NCI-H2081 (cell line): ENCODE measurements around the gene MEGF10.

Source experiments
- DNase-seq, 2 experiments: peaks; one replicate each; lab custom pipeline; 2025; lab: John Stamatoyannopoulos, UW

MEGF10 gene

DNA sequence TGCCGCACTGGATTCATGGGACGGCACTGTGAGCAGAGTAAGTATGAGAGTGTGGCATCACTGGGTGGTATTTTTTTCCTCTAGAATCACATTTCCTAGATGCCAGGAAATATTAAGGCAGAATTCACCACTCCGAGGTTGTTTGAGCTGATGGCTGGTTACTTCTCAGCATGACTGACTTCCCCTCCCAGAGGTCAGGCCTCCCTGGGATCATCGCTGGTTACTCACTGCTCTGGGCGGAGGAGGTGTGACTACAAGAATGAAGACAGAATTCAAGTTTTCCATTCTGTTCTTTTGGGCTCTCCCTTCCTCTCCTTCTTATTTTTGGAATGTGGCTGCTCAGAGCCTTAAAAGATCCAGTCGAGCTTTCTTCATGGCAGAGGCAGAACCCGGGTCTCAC, 150.2 kb downstream of the MEGF10 start:
- no peak for DNase-seq

DNA sequence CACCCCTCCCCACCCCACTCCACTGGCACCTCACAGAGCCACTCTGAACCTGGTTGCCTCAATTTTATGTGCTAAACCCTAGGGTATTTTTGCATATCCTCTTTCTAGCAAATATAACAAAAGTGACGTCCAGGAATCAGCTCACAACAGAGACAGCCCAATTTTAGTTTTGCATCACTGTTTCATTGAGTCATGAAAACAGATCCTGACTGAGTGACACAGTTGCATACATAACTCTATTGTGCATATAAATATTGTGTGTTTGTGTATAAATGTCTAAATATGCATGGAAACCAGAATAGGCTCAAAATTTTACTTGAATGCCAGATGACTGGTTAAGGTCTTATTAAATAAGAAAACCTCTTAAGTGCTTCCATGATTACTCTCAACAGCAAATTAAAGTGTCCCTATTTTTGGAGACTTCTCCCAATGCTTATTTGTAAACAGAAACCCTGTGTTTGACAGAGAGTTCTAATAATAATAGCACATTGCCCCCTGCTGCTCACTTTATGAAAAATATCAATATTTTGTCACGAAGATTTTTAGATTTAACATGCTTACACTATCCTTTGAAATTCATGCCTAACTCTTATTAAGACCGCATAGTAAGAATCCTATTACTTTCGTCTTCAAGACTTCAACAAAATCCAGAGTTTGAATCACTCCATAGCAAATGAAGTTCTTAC, 151.3 kb downstream of the MEGF10 start:
- DNase-seq = no peak

DNA sequence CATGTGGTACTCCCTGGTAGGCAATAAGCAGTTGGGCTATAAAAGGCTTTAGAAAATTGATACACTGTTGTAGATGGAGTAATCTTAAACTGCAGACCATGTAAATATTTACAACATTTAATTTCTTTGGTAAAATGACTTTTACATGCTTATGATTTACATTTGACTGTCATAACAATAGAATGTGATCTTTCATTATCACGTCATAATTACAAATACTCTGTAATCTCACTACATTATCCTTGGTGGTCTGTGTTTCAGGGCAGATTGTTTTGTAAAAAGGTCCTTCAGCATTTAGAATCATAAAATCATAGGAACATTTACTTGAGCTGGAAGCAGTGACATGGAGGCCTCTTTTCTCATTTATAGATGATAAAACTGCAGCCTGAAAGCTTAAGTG, 153.6 kb downstream of the MEGF10 start:
- DNase-seq = no peak

DNA sequence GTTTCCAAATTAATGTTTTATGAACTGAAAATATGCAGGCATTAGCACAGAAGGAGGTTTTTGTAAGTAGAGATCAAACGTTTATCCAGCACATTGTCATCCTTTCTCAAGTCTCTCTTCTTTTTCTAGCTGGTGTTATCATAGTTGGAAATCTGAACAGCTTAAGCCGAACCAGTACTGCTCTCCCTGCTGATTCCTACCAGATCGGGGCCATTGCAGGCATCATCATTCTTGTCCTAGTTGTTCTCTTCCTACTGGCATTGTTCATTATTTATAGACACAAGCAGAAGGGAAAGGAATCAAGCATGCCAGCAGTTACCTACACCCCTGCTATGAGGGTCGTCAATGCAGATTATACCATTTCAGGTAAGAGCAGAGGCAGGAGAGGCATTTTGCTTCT, 154.7 kb downstream of the MEGF10 start:
- DNase-seq = no peak

DNA sequence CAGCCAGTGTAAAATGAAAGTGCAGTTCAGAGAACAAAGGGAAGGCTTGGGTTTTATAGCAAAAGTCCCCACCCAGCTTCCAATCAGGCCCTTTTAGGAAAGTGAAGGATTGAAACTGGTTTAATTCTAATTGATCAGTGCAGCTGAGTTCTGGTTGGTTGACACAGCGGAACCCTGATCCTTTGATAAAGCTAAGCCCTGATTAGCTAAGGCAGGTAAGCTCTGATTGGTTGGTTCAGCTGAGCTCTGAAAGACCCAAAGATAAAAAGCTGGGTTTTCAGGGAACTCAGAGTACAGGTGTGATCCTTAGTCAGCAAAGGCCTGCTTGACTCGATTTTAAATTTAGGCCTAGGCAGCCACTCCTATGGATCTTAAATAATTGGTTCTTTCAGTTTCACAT, 156.0 kb downstream of the MEGF10 start:
- DNase-seq = no peak

DNA sequence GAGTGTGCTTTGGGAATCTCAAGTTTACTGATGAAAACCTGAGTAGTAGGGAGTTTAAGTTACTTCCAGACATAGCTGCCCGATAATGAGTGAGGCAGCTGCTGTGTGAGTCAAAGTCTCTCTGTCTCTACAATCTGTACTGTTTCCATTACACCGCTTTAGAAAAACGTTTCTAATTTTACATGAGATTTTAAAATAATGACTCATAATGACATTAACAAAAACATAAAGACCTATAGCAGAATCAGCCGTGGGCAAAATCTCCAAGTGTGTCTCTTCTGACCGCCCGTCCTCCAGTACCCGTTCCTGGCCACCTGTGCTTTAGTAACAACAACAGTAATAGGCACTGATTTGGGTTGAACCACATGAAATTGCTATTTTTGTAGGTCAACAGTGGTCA, 157.2 kb downstream of the MEGF10 start:
- no peak for DNase-seq

DNA sequence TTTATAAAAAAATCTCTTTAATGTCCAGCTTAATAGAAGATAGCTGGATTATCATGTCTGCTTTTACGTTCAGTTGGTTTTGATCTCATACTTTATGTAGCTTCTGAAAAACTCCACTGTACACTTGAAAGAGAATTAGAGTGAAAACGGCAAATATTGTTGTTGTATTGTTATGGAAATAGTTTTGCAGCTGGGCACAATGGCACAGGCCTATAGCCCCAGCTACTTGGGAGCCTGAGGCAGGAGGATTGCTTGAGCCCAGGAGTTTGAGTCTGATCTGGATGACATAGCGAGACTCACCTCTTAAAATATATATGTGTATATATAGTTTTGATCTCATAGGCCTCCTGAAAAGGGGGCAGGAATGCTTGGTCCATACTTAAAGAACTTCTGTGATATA, 159.4 kb downstream of the MEGF10 start:
- DNase-seq = no peak

DNA sequence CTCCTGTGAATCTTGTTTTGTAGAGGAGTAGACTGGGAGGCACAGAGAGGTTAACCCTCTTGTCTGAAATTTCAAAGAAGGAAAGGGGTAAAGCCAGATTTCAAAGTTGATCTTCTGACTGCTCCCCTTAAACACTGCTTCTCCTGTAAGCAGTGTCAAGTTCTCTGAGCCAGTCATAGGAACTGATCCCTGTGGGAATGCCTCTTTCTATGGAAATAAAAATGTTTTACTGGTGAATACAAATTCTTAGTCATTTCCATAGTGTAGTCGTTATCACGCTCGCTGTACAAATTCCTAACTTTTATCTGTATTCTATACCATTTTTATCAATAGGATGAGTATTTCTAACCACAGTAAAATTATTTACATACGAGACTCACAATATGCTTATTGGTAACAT, 160.5 kb downstream of the MEGF10 start:
- DNase-seq = no peak

DNA sequence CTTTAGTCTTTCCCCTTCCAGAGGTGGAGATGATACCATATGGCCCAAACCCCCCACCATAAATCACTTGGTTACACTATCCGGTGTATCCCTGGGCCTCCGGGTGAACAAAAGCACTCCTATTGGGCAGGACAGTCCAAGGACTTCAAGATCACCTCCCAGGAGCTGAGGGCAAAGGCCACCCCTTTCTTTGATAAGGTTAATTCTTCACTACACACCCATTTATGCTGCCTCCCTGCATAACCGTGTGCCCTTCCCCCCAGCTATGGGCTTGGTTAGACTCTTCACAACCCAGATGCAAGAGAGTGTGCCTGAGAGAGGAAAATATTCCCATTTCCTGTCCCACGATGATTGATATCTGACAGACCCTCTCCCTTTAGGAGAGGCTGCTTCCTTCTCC, 162.0 kb downstream of the MEGF10 start:
- DNase-seq = no peak

DNA sequence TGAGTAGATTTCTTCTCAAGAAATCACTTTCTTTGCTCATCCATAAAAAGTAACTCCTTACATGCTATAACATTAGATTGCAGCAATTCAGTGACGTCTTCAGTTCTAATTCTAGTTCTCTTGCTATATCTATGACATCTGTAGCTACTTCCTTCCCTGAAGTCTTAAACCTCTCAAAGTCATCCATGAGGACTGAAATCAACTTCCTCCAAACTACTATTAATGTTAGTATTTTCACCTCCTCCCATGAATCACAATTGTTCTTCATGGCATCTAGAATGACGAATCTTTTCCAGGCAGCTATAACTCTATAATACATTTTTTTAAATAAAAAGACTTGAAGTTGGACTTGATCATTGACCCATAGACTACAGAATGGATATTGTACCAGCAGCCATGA, 180.6 kb downstream of the MEGF10 start:
- no peak for DNase-seq

DNA sequence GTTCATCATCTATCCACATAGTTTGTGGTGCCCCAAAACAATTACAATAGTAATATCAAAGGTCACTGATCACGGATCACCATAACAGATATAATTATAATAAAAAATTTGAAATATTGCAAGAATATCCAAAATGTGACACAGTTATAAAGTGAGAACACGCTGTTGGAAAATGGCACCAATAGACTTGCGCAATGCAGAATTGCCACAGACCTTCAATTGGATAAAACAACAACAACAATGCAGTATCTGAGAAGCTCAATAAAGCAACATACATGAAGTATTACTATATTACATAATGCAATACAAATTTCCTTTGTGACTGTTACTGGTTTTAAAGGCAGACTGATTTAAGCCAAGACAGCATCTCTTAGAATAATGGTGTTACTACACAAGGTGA, 182.1 kb downstream of the MEGF10 start:
- no peak for DNase-seq

DNA sequence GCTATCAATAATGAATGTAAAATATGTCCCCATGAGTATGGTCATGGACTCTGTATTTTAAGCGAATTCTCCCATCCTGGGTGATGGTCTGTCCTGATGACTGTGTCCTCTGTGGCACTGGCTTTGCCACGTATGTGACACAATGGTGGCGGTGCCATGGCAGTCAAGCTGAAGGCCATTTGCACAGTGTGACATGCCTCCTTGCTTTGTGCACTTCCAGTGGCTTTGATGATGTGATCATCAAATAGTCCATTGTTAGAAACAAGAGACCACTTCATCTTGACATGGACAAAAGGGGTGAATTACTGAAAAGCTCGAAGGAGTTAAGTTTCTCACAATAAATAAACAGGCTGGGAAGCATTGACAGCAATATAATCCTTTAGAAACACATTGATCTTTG, 195.9 kb downstream of the MEGF10 start:
- no peak for DNase-seq

DNA sequence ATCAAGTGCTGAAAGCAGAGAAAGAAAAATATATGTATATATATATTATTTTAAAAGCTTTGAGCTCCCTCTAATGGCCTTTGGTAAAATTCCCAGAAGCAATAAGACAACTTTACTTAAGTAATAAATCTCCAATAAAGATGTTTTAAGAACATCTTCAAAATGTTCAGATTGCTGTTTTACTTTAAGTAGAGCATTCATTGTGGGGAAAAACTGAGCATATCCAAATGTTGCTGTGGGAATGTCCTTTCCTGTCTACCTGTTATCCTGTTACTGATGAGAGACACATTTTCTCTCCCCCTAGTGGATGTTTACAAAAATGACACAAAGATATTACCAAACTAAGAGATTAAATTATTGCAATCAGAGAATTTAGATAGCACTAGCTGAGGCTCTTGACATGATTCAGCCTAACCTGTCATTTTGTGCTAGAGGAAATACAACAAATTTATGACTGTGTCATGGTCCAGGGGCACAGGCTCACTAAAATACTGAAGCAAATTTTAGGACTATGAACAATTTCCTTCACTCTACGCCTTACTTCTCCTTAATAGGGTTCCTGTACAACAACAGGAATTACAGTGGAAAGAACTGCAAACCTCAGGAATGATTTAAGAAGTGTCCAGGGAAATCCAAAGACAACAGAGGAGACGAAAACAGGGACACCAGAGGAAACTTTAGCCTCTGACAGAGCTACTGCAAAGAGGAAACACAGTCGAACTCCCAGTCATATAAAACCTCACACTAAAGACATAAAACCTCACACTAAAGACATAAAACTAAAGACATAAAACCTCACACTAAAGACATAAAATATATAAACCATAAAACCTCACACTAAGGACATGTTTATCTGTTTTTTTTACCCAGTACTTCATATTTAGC, 202.5 kb downstream of the MEGF10 start:
- peak; percentile 21 to 30 for DNase-seq

DNA sequence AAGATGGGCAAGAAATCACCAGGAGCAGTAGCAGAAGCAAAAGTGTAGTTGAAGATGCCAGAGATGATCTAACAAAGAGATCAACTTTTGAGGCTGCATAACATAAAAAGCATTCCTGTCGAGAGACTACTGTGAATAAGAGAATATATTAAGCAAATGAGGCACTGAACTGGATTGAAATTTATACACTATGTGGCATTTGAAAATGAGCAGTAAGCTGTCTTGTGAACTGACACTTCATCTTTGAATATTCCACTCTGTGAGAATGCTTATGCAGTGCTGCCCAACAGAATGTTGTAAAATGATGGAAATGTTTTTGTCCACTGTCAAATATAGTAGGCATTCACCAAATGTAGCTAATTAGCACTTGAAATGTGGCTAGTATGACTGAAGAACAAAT, 208.0 kb downstream of the MEGF10 start:
- no peak for DNase-seq

DNA sequence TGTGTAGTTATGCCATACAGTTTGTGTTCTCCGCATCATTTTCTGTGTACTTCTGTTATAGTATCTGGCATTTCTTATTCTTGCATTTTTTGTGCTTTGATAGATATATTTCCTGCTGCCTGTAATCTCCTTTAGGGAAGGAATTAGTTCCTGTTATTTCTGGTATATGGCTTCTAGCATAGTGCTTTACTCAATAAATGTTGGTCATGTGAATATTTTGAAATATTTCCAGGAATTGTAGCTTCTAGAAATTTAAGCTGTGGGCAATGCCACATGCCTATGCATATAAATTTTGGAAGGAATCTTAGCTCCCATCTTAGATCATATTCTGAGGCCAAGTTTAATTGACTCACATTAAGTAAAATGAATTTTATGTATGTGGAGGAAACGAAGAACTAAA, 215.3 kb downstream of the MEGF10 start:
- DNase-seq = no peak

DNA sequence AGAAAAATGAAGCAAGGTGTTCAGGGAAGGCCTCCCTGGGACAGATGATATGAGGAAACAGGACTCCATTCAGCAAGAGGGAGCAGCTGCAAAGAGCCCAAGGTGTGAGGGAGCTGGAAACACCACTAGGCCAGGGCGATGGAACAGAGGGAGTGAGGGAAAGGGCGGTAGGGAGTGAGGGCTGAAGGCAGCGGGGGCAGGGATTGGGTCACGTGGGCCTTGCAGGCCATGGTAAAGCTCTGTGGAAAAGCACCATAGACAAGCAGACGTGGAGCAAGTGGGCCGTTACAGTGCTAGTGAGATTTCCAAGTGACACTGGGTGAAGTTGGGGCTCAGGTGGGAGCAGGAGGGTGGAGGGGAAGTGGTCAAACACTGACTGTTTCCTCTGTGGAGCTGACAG, 216.0 kb downstream of the MEGF10 start:
- DNase-seq = no peak

DNA sequence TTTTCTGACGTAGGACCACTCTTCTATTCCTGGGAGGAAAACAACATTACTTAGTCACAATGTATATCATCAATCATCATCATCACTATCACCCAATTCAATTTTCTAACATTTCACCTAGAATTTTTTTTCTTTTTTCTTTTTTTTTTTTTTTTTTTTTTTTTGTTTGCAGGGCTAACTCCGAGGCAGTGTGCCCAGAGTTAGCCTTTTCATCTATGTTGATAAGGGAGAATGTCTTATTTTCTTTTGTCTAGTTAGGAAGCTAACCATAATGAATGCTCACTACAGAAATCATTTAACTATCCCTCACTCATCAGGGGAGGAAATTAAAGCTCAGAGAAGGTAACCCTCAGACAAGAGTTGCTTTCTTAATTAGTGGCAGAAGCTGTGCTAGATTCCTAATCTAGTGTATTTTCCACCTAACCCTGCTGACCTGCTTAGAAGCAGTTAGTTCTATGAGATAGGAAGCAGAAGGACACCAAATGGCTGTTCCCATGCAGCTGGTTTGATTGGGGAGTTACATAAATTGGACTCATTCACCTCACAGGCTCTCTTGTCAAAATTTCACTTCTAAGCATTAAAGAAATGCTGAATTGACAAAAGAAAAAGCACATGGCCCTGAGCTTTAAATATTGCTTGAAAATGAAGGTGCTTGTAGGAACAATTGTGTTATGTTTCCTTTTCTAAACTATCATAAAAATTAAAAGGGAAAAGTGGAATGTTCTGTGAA, 218.2 kb downstream of the MEGF10 start:
- no peak for DNase-seq
